Esophagus mucosa (tissue), 1 donor: ENCODE data around the gene NOXA1. TPM values are rescaled to one million over a fixed set of nuclear protein-coding genes. Genes with fewer than 3 reads are reported as not detected.

ENCODE experiments used
- ATAC-seq: fragments of 200-7000 bp; cut with Tn5 transposase; one replicate; pipeline ENCODE4 v1.9.1; 2020
- total RNA-seq: library from RNA; stranded (reverse); gene quantifications from one replicate; pipeline ENCODE4 v1.2.4, GENCODE V29; 2023
- donor health status: DM: yes; HTN: yes; CAD: no.

Gene NOXA1
- total RNA-seq, 1 donor from 2014 or later: 5.5 TPM

- ATAC-seq: peak; percentile 17
Observed at GRCh38 chr9:137454597-137455358, 31.6 kb downstream of the NOXA1 start.

DNA sequence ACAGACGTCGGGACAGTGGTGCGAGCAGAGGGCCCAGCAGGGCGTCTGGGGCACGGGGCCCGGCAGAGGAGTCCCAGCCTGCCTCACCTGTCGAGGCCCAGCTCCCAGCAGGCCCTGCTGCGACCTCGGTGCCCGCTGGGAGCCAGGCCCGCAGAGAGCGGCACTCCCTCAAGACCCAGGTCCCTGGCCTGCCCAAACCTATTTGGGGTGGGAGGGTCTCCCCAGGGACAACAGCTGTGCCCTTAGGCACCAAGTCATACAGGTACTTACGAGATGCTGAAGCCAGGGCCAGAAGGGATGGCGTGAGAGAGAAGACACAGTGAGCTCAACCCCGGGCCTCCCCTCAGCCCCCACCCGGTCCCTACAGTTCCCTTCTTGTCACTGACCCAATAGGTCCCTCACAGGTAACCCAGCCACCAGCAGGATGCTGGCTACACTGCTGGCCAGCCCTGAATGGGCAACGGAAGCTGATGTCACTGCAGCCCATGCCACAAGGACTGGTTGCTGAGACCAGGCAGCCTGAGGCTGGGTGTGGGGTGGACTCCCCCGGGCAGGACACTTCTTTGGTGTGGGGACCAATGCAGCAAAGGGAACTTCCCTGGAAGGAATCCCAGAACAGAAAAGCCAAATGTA lies 32.3 kb downstream of the NOXA1 start:
- ATAC-seq: no peak

- no peak for ATAC-seq
Observed at GRCh38 chr9:137456061-137456863, 33.1 kb downstream of the NOXA1 start.

GRCh38 chr9:137456864-137457405 lies 33.7 kb downstream of the NOXA1 start:
- no peak for ATAC-seq

DNA sequence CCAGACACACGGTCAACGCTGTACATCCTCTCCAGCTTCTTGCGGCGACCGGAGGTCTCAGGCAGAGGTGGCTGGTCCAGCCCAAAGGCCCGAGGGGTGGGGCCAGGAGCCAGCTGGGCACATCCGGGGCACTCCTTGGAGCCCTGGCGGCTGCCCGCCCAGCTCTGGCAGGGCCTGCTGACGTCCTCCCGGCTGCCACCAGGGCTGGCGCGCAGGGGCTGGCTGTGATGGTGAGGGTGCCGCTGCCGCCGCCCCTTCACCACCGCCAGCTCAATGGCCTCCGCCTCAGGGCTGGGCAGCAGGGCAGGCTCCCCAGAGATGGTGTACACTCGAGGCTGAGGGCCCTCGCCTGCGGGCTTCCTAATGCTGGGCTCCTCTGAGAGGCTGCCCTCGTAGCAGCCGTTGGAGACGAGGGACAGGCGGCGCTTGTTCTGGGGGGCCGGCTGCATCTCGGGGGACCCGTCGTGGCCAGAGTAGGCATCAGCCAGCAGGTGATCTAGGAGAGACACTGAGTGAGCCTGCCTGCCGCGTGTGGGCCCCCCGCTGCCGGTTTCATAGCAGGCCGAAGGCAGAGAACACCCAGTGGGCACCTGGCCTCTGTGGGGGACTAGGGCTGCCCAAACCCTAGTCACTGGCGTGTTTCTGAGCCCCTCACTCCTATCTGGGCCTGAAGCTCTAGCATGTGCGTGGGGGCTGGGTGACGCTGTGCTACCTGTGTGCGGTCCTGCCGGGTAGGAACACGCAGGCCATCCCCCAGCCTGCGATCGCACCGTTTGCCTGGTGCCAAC lies 34.4 kb downstream of the NOXA1 start:
- ATAC-seq: no peak

DNA sequence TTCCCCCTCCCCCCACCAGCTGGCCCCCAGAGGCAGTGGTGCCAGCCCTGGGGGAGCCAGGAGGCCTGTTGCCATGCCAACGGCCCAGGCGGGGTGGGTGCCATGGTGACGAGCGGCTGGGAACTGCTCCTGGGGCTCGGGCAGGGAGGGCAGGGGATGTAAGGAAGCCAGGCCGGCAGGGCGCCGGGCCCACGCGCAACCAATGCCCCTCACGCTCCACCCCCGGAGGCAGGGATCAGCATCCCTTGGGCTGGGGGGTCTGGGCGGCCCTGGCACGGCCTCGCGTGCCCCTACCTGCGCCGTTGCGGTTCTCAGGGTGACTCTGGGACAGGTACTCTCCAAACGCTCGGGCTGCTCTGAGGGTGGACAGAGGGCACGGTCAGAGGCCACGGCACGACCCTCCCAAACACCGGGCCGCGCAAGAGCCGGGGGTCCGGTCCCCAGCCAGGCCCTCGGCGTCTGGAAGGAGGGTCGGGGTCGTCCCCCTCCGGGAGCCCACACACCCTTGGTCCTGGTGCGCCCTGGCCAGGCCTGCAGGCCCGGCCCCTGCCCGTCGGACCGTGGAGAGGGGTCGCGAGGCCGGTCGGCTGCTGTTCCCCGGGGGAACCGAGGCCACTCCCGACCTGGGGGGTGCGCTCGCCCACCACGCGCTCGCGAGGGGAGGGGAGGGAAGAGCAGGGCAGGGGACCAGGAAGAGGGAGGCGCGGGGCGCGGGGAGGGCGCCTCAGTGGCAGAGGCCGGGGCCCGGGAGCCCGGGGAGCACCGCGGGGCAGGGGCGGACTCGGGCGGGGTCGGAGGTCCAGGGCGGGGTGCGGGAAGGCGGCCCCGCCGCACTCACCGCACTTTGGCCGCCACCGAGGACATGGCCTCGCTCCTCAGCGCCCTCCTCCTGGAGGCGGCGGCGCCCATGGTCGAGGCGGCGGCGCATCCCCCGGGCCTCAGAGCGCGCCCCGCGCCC lies 35.3 kb downstream of the NOXA1 start:
- no peak for ATAC-seq

- ATAC-seq: peak; percentile 89
Observed at GRCh38 chr9:137459152-137459600, 36.0 kb downstream of the NOXA1 start, which contains the start of gene NSMF. Gene NSMF (minus strand): TSS chr9:137459334. CDS start chr9:137459102, 232 bp downstream.

GRCh38 chr9:137459601-137460362 lies 36.6 kb downstream of the NOXA1 start:
- peak; percentile 0 for ATAC-seq

- no peak for ATAC-seq
Observed at GRCh38 chr9:137460363-137461315, 37.4 kb downstream of the NOXA1 start.

DNA sequence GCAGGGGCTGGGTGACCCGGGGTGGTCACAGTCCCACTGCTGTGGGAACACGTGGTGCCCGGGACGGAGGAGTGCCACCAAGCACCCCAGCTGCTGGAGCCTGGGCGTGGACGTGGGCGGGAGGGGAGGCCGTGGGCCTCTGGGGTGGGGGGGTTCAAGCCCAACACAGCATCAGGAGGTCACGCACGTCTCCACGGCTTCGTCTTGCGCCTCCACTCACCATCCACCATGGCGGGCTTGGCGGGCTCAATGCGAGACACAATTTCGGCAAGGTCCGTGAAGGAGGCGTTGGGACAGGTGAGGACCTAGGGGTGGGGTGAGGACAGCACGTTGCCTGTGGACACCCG lies 38.1 kb downstream of the NOXA1 start:
- no peak for ATAC-seq

DNA sequence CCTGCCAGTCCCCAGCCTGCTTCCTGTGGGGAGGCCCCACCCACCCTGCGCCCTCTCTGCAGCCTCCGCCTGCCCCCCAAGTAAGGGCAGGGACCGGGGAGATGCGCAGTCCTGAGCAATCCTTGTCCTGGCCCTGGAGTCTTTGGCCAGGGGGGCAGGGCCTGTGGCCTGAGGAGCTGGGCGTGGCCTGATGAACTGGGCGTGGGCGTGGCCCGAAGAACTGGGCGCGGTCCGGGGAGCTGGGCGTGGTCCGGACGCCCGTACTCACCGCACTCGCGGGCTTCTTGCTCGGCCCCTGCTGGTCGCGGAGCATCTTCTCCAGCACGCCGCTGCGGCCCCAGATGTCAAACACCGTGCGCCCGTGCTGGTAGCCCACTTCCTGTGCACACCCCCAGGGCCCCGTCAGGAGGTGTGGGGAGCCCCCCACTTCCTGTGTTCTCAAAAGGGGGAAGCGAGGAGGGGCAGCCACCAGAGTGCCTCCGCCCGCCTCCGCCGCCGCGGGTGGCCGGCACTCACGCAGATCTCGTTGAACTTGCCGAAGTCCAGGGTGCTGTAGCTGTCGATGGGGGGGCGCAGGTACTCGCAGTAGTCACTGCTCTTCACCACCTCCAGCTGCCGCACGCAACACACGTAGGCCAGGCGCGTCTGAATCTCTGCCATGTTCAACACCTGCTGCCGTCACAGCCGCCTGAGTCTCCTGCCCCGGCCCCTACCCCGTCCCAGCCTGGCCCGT lies 38.6 kb downstream of the NOXA1 start:
- ATAC-seq: peak; percentile 9

- no peak for ATAC-seq
Observed at GRCh38 chr9:137462396-137462985, 39.3 kb downstream of the NOXA1 start.

GRCh38 chr9:137462986-137463930 lies 40.1 kb downstream of the NOXA1 start:
- ATAC-seq: no peak

- ATAC-seq: no peak
Observed at GRCh38 chr9:137463931-137464290, 40.7 kb downstream of the NOXA1 start.

DNA sequence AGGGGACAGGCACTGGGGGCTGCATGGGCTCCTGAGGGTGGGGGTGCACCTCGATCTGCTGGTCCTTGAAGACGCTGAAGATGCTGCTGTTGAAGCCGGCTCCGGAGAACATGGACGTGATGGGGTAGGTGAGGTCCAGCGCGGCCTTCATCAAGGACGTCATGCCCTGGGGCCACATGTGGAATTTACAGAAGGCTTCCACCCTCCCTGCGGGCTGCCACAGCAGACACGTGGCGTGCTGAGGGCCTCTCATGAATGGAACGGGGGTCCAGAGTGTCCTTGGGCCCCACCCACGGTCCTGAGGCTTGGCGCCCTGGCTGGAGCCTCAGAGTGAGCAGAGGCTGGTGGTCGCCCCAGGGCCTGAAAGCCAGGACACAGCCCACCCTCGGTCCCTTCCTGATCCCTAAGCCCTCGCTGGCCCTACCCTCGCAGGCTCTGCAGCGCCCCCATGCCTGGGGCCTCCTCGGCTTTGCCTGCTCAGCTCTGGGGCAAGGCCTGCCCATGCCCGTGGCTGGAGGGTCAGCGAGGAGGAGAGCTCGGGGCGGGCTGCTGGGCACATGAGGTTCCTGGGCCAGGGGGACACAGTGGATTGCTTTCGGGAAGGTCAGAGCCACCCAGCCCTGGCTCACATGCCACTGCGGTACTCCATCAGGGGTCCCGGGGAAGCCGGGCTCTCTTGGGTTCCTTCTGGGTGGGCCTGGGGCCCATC lies 41.3 kb downstream of the NOXA1 start:
- ATAC-seq: no peak
